HG03558 (cell line): Measurements from ENCODE around the gene RESP18.

Source experiments
- ATAC-seq: cut with Tn5 transposase; IDR thresholded peaks from one replicate; pipeline ENCODE4 v1.9.1; 2021; ENCODE audit warnings: moderate number of reproducible peaks; ENCODE audit not compliant: unreplicated experiment; ENCODE audit errors: extremely low read depth

The RESP18 gene

GRCh38 chr2:219280651-219281050 is 51.9 kb downstream of the RESP18 start:
- ATAC-seq: no peak

GRCh38 chr2:219279916-219280516 is 52.5 kb downstream of the RESP18 start:
- no peak for ATAC-seq

- ATAC-seq: peak; percentile 77
Observed at GRCh38 chr2:219279151-219279915, 53.2 kb downstream of the RESP18 start, which contains the start of gene DNAJB2. TSS of gene DNAJB2 (plus strand) at chr2:219279366. CDS start at chr2:219279834, 468 bp downstream.

GRCh38 chr2:219278655-219279150 is 53.8 kb downstream of the RESP18 start:
- no peak for ATAC-seq

GRCh38 chr2:219277703-219278654 is 54.6 kb downstream of the RESP18 start:
- ATAC-seq: no peak
